Stimulated activated naive CD4-positive, alpha-beta T cell (primary cell): Measurements from ENCODE around the gene TRDN.
"Not testable (repeated sequence)": the region's sequence is repeated elsewhere in the genome, so short reads cannot be mapped to it uniquely, and the experiment has no call there.

Source experiments
- DNase-seq, 6 experiments: peaks; one replicate each; lab custom pipeline; 2025; lab: John Stamatoyannopoulos, UW

The TRDN gene

GRCh38 chr6:123402052-123402451 lies 234.7 kb downstream of the TRDN start:
- DNase-seq = no peak

- no peak for DNase-seq
Measured at GRCh38 chr6:123398072-123398471, 238.7 kb downstream of the TRDN start.

GRCh38 chr6:123393331-123393730 lies 243.4 kb downstream of the TRDN start:
- no peak for DNase-seq

GRCh38 chr6:123383718-123384117 lies 253.0 kb downstream of the TRDN start:
- DNase-seq = no peak

- no peak for DNase-seq
Measured at GRCh38 chr6:123380257-123380656, 256.5 kb downstream of the TRDN start.

GRCh38 chr6:123372737-123373136 lies 264.0 kb downstream of the TRDN start:
- no peak for DNase-seq

- no peak for DNase-seq
Measured at GRCh38 chr6:123363912-123364311, 272.8 kb downstream of the TRDN start.

DNA sequence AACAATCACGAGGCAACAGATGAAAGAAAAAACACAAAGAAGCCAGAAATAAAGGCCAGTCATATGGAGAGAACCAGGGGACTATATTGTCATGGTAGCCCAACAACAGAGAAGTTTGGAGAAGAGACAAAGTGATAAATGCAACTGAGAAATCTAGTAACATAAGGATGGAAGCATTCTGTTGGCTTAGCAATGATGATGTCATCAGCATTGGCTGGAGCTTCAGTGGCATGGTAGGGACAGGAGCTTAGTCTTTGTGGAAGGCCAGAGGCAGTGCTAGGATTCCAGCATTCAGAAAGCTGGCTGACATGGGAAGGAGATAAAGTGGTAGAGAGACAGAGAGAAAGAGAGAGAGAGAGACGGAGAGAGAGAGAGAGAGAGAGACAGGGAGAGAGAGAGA lies 276.4 kb downstream of the TRDN start:
- no peak for DNase-seq

DNA sequence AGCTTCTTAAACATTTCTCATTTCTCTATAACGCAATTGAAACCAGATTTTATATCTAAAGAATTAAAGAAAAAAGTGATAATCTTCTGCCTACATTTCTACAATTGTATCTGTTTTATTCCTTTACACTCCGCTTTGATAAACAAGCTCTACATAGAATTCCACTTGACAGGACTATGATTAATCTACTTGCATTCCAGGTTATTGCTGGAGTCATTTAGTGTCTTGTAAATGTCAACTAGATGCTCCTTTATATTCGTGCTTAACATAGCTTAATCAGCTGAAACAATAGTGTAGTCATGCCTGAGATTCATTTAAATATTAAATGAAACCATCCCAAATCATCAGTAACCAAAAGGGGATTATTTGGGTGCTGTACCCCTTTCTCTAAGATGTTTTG lies 284.0 kb downstream of the TRDN start:
- DNase-seq = no peak

GRCh38 chr6:123352279-123352678 lies 284.5 kb downstream of the TRDN start:
- no peak for DNase-seq

DNA sequence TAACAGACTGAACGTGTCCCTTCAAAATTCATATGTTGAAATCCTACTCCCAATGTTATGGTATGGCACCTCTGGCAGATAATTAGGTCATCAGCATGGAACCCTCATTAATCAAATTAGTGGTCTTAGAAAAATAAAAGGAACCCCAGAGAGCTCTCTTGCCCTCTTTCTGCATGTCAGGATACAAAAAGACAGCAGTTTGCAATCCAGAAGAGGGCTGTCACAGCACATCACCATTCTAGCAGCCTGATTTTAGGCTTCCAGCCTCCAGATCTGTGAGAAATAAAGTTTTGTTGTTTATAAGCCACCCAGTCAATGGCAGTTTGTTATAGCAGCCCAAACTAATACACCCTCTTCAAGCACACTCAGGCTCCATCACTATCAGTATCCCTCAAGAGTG lies 292.9 kb downstream of the TRDN start:
- no peak for DNase-seq

DNA sequence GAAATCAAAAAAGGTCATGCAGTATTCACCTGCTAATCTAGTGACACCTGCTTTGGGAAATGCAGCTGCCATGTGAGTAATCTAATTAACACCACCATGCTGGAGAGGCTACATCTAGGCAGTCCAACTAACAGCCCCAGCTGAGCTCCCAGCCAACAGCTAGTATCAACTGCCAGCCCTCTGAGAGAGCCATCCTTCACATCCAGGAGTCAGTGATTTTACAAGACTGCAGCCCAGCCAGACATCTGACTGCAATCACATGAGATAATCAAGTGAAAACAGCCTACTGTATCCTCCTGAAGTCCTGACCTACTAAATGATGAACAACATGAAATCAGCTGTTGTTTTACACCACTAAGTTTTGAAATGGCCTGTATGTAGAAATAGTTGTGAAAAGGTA lies 298.4 kb downstream of the TRDN start:
- no peak for DNase-seq

GRCh38 chr6:123333000-123333756 lies 303.6 kb downstream of the TRDN start:
- DNase-seq = no peak

GRCh38 chr6:123332070-123332469 lies 304.7 kb downstream of the TRDN start:
- DNase-seq = no peak

DNA sequence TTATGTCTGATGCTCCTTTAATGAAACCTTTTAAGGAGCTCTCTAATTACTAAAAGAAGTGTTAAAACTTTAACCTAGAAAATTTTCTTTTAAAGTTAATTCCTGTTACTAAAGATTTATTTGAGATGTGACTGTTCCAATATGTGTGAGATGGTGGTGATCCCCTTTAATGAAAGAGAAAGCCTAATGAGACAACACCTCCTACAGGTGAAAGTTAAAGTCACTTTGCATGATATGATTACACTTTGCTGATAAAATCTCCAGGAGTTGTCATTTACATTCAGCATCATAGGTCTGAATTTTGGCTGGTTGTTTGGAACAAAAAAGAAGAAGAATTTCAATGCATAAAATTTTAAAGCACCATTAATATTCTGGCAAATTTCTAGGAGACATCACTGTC lies 307.4 kb downstream of the TRDN start:
- DNase-seq = no peak

DNA sequence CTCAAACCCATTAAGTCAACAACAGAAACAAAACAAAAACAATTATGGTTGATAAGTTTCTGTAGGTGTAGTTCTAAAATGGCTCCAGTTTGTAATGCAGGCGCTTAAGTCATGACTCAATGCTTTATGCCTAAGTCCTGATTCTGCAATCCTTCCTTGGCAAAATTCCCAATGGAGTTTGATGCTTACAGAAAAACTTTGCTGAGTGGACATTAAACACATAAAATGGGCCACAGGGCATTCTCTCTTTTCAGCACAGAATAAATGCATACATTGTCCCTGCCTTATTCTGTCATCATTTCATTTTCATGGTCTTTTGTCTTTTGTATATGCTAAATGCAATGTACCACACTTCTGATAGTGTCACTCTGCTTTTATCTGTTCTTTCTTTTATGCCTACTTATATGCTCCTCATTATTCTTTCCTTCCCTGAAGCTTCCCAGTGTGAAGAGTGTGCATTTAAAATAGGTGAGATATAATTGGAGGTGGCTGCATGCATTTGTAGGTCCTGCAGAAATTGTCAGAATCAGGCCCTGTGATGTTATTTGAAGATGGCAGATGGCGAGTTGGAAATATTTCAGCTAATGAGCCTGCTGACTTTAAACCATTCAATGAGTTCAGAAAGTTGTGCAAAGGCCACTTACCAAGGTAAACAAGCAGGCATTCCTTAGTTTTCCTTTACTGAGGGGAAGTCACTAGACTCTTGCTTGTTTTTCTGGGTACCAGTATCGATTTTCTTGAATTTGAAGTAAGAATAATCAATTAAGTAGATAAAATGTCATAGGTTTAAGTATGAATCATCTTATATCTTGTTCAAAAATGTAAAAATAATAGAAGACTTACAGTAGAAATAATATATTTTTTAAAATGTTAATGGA lies 313.1 kb downstream of the TRDN start:
- DNase-seq = no peak

- no peak for DNase-seq
Measured at GRCh38 chr6:123321020-123321419, 315.7 kb downstream of the TRDN start.

DNA sequence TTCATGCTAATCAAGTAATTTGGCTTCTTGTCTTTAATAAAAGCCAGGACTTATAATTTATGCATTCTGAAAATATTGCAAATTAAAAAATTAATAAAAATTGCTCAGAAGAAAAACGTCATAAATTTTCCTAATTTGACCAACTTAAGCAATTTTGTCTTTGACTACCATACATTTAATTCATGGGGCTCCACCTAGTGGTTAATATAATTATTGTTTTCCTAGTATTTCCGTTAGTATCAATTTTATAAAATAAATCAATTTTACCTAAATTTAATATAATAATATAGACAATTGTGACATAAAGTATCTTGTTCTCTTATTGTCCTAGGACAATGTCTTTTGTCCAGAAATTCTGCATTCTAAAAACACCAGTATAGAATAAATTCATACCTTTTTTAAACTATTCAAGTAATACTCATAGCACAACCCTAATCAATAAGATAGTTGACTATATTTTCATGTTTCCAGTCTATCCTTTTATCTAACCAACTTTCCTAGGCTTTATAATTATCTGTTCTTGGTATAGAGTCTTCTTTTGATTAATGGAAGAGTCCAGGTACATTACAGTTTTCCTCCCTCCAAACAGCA lies 319.9 kb downstream of the TRDN start:
- DNase-seq = no peak

DNA sequence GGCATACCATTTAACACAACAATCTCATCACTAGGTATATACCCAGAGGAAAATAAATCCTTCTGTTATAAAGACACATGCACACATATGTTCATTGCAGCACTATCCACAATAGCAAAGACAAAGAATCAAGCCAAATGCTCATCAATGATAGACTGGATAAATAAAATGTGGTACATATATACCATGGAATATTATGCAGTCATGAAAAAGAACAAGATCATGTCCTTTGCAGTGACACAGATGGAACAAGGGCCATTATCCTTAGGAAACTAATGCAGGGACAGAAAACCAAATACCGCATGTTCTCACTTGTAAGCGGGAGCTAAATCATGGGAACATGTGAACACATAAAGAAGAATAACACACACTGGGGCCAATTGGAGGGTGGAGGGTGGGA lies 322.3 kb downstream of the TRDN start:
- not testable (repeated sequence) for DNase-seq

DNA sequence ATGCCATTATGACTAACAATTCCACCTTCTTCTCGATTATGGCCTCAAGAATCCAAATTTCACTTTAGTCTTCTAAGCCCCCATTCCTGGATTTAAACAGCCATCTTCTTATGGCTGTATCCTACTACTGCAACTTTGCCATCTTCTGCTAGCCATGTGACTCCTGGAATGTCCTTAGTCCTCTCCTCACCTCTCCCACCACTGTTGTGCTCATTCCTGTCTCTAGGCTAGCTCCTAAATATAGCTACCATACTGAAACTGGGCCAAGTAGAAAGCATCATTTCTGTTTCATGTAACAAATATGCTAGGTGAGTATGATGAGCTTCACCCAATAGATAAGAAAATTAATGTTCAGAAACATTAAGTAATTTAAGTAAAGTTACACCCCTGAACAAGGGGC lies 327.6 kb downstream of the TRDN start:
- no peak for DNase-seq

DNA sequence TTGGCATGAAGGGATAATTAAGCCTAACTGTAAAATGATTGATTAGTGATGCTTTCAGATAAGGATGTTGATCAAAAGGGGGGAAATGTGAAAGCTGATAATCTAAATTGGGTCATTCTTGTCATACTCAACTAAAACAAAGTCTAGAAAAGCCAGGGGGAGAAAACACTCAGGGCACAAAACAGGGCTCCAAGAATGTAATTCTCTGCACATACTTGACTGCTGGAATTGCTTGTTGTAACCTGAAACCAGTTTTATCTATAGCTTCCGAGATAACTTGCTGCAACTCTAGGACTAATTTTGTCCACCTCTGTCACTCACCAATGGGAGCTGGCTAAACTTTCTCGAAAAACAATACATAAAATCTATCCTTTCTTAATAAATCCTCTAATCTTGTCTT lies 330.4 kb downstream of the TRDN start:
- no peak for DNase-seq

GRCh38 chr6:123295672-123296071 lies 341.1 kb downstream of the TRDN start:
- no peak for DNase-seq

DNA sequence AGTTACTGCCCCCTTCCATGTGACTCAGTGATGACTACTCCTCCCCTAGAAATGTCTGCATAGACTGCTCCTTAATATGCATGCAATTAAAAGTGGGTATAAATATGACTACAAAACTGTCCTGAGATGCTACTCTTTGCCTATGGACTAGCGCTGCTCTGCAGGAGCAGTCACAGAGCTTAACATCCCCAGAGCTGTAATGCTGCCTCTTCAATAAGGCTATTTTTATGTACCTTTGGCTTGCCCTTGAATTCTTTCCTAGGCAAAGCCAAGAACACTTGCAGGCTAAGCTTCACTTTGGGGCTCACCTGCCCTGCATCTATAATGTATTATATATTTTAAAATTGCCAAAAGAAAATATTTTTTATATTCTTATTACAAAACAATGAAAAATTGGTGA lies 341.6 kb downstream of the TRDN start:
- no peak for DNase-seq
